Fibroblast of mammary gland (primary cell): ENCODE measurements around the gene LGR4.

Experiments used
- DNase-seq: peaks from one replicate; pipeline ENCODE4 v3.0.0-alpha.2; 2010; ENCODE audit warnings: low read depth
- H3K4me3 ChIP-seq: 2 replicates; pipeline ENCODE4 v1.5.1; 2011; ENCODE audit warnings: low read depth, mild to moderate bottlenecking, low read length, moderate library complexity; ENCODE audit not compliant: control insufficient read depth
- CTCF ChIP-seq: conservative IDR thresholded peaks from 2 replicates; pipeline ENCODE4 v1.5.1; 2011; ENCODE audit warnings: low read depth, low read length, inconsistent platforms; ENCODE audit not compliant: control insufficient read depth, insufficient read depth

LGR4 gene

GRCh38 chr11:27501100-27501499, 28.5 kb upstream of the LGR4 start:
- no peak overlapping the region for H3K4me3 ChIP-seq
- TF ChIP-seq CTCF, result no peak
- DNase-seq, result no peak

DNA sequence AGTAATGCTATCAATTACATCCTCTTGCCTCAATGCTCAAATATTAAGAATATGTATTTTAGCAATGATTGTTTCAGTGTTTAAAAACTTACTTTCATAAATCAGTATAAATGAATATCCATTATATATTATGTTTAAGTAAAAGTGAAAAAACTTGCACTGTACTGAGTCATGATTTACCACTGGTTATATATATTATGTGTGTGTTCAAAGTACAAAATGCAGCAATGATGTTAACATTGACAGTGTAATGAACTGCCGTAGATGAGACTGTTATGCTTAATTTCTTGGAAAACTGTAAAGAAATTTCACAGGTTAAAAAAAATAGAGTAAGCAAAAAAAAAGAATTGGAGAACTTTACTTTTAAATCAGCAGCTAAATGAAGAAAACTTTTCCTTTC, 25.3 kb upstream of the LGR4 start:
- TF ChIP-seq CTCF, result no peak
- no peak overlapping the region for H3K4me3 ChIP-seq
- no peak for DNase-seq

- TF ChIP-seq CTCF, result peak; percentile 53
- DNase-seq, result peak; percentile 44
- H3K4me3 ChIP-seq, result no peak overlapping the region
Measured at GRCh38 chr11:27497284-27497866, 24.8 kb upstream of the LGR4 start.

- no peak overlapping the region for H3K4me3 ChIP-seq
- peak; percentile 47 for DNase-seq
- no peak for TF ChIP-seq CTCF
Measured at GRCh38 chr11:27496461-27496860, 23.9 kb upstream of the LGR4 start.

DNA sequence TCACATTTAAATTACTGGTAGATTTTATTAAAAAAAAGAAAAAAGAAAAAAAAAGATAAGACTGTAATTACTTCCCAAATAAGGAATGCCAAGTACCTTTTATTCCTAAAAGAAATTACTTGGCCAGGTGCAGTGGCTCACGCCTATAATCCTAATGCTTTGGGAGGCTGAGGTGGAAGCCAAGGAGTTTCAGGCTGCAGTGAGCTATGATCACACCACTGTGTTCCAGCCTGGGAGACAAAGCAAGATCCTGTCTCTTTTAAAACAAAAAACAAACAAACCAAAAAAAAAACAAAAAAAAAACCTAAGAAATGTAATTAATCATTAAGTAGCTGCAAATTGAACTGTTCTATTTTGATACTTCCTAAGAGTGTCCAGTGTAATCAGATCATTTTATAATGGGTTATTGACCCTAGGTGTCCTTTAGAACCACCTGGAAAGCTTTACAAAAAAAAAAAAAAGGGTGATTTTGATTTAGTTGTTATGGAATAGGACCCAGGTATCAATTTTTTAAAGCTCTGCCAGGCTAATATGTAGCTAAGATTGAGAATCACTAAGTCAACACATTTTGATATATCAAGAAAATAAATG, 23.2 kb upstream of the LGR4 start:
- DNase-seq, result no peak
- no peak for TF ChIP-seq CTCF
- H3K4me3 ChIP-seq, result no peak overlapping the region

GRCh38 chr11:27489092-27489491, 16.5 kb upstream of the LGR4 start:
- no peak for TF ChIP-seq CTCF
- no peak overlapping the region for H3K4me3 ChIP-seq
- no peak for DNase-seq

- H3K4me3 ChIP-seq, result no peak overlapping the region
- no peak for TF ChIP-seq CTCF
- DNase-seq, result no peak
Measured at GRCh38 chr11:27487706-27488105, 15.1 kb upstream of the LGR4 start.
